ENCODE measurements around the gene RALGAPA1. TPM values are rescaled to one million over a fixed set of nuclear protein-coding genes. Genes with fewer than 3 reads are reported as not detected.

Gene RALGAPA1
- total and polyA plus RNA-seq, 2 donors (not counting 1 experiment from before 2014, with no cell fraction given), result 17.3 to 94.0 TPM

DNA sequence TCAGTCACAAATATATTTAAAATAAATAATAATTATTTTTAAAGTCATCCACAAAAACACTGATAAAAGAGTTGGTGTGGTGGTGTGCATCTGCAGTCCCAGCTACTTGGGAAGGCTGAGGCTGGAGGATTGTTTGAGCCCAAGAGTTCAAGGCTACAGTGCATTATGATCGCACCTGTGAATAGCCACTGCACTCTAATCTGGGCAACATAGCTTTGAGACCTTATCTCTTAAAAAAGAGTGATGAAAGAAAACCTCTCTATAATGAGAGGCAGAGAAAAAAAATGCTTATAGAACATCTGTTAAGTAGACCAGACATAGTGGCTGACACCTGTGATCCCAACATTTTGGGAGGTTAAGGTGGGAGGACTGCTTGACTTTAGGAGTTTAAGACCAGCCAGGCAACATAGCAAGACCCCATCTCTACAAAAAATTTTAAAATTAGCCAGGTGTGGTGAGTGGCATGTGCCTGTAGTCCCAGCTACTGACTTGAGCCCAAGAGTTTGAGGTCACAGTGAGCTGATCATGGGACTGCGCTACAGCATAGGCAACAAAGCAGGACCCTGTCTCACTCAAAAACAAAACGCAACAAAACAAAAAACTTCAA is 50.5 kb downstream of the RALGAPA1 start:
- Histone ChIP-seq H3K79me2 (ENCODE audit: control insufficient read depth, insufficient read depth, low read length) (no peaks in the 10 kb centered on the region), H3K36me3 (replicated peaks in 1 of 2; ENCODE audit: control extremely low read depth in 1 of 2, control insufficient read depth in 1 of 2, extremely low read depth in 1 of 2, insufficient read depth in 2 of 2, low read length in 1 of 2) (peaks cover 4 to 26% of the 10 kb centered on the region in 2 experiments), H2AFZ (ENCODE audit: insufficient read depth, low read depth, low read length, poor library complexity, severe bottlenecking) (no peak overlapping the region), H3K4me2 (replicated peaks; ENCODE audit: low read depth, low read length, poor library complexity, severe bottlenecking) (no peak overlapping the region), H3K27me3 (replicated peaks in 1 of 4; ENCODE audit: control extremely low read depth in 1 of 4, control insufficient read depth in 3 of 4, insufficient read depth in 4 of 4, low read length in 3 of 4) (no peaks in the 10 kb centered on the region), H3K9ac (ENCODE audit: low read length) (no peak overlapping the region), H4K20me1 (ENCODE audit: control insufficient read depth, insufficient read depth, low read length, poor library complexity, severe bottlenecking) (no peaks in the 10 kb centered on the region), H3K9me3 (ENCODE audit: control extremely low read depth in 1 of 3, control insufficient read depth in 2 of 3, insufficient read depth in 1 of 3, low read length in 2 of 3) (no peaks in the 10 kb centered on the region), H3K4me1 (ENCODE audit: control insufficient read depth in 2 of 2, insufficient read depth in 2 of 2, low read length in 2 of 2) (no peaks in the 10 kb centered on the region), H3K27ac (ENCODE audit: low read length in 2 of 2) (no peak overlapping the region), H3K4me3 (ENCODE audit: control extremely low read depth in 1 of 5, extremely low read depth in 1 of 5, insufficient read depth in 1 of 5, low read depth in 2 of 5, low read length in 4 of 5) (no peak overlapping the region)
- ChIA-PET POLR2A (no interaction called here), CTCF (no interaction called here)
- no peak for DNase-seq
- intact Hi-C loops (cut with micrococcal nuclease), result no loop called here
- no peak for TF ChIP-seq EZH2 (IDR thresholded peaks at IDR 0.05; ENCODE audit: borderline replicate concordance, insufficient read depth, low read depth, low read length, poor library complexity, severe bottlenecking)
- TF ChIP-seq, protein P1, sequence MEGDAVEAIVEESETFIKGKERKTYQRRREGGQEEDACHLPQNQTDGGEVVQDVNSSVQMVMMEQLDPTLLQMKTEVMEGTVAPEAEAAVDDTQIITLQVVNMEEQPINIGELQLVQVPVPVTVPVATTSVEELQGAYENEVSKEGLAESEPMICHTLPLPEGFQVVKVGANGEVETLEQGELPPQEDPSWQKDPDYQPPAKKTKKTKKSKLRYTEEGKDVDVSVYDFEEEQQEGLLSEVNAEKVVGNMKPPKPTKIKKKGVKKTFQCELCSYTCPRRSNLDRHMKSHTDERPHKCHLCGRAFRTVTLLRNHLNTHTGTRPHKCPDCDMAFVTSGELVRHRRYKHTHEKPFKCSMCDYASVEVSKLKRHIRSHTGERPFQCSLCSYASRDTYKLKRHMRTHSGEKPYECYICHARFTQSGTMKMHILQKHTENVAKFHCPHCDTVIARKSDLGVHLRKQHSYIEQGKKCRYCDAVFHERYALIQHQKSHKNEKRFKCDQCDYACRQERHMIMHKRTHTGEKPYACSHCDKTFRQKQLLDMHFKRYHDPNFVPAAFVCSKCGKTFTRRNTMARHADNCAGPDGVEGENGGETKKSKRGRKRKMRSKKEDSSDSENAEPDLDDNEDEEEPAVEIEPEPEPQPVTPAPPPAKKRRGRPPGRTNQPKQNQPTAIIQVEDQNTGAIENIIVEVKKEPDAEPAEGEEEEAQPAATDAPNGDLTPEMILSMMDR (IDR thresholded peaks at IDR 0.05), result no peak
- H3K4me3 Mint-ChIP-seq, result no peak overlapping the region
- no peaks in the 10 kb centered on the region for H3K4me1 Mint-ChIP-seq
- H3K9me3 Mint-ChIP-seq (ENCODE audit: insufficient read depth), result no peaks in the 10 kb centered on the region
- no peak for ATAC-seq (ENCODE audit: low read depth)
- H3K27me3 Mint-ChIP-seq, result no peaks in the 10 kb centered on the region
- H3K27ac Mint-ChIP-seq, result no peak overlapping the region
- no CpG with 5 or more reads among the region's 3 CpGs for WGBS (ENCODE audit: insufficient coverage)

GRCh38 chr14:35754671-35755070 is 54.4 kb downstream of the RALGAPA1 start:
- Mint-ChIP-seq H3K27me3 (no peaks in the 10 kb centered on the region), H3K9me3 (ENCODE audit: insufficient read depth) (no peaks in the 10 kb centered on the region), H3K27ac (no peak overlapping the region), H3K4me1 (no peaks in the 10 kb centered on the region), H3K4me3 (no peak overlapping the region)
- POLR2A ChIA-PET, result no interaction called here
- no peak overlapping the region for H3K9ac ChIP-seq (ENCODE audit: low read length)
- H3K4me3 ChIP-seq (ENCODE audit: control extremely low read depth in 1 of 5, extremely low read depth in 1 of 5, insufficient read depth in 1 of 5, low read depth in 2 of 5, low read length in 4 of 5), result no peak overlapping the region
- CTCF ChIA-PET, result interaction anchor here (1.6 kb wide), 1 partner anchor 68 kb away, joined by 3 read pairs; no protein-coding TSS in a partner anchor
- no peaks in the 10 kb centered on the region for H3K27me3 ChIP-seq (replicated peaks in 1 of 4; ENCODE audit: control extremely low read depth in 1 of 4, control insufficient read depth in 3 of 4, insufficient read depth in 4 of 4, low read length in 3 of 4)
- ATAC-seq (ENCODE audit: low read depth) (no peak), DNase-seq (no peak)
- H3K9me3 ChIP-seq (ENCODE audit: control extremely low read depth in 1 of 3, control insufficient read depth in 2 of 3, insufficient read depth in 1 of 3, low read length in 2 of 3), result no peaks in the 10 kb centered on the region
- H4K20me1 ChIP-seq (ENCODE audit: control insufficient read depth, insufficient read depth, low read length, poor library complexity, severe bottlenecking), result no peaks in the 10 kb centered on the region
- H3K36me3 ChIP-seq (replicated peaks in 1 of 2; ENCODE audit: control extremely low read depth in 1 of 2, control insufficient read depth in 1 of 2, extremely low read depth in 1 of 2, insufficient read depth in 2 of 2, low read length in 1 of 2), result peaks cover 0 to 28% of the 10 kb centered on the region in 2 experiments
- H3K27ac ChIP-seq (ENCODE audit: low read length in 2 of 2), result no peak overlapping the region
- no peaks in the 10 kb centered on the region for H3K4me1 ChIP-seq (ENCODE audit: control insufficient read depth in 2 of 2, insufficient read depth in 2 of 2, low read length in 2 of 2)
- intact Hi-C loops (cut with micrococcal nuclease), result no loop called here
- H3K4me2 ChIP-seq (replicated peaks; ENCODE audit: low read depth, low read length, poor library complexity, severe bottlenecking), result no peak overlapping the region
- H2AFZ ChIP-seq (ENCODE audit: insufficient read depth, low read depth, low read length, poor library complexity, severe bottlenecking), result no peak overlapping the region
- no peaks in the 10 kb centered on the region for H3K79me2 ChIP-seq (ENCODE audit: control insufficient read depth, insufficient read depth, low read length)
- no peak for TF ChIP-seq EZH2 (IDR thresholded peaks at IDR 0.05; ENCODE audit: borderline replicate concordance, insufficient read depth, low read depth, low read length, poor library complexity, severe bottlenecking)
- TF ChIP-seq, protein P1 (IDR thresholded peaks at IDR 0.05), result no peak
